Measurements from ENCODE around the gene UNC80.
"Not testable (repeated sequence)": the region's sequence is repeated elsewhere in the genome, so short reads cannot be mapped to it uniquely, and the experiment has no call there.

Gene UNC80

GRCh38 chr2:209790066-209790728, 18.6 kb downstream of the UNC80 start:
- no peaks in the 10 kb centered on the region for H3K36me3 ChIP-seq (ENCODE audit: insufficient read depth)
- 0 out of 2 replicates have a peak overlapping the region, but pooled peaks have one; percentile 18 for H2AFZ ChIP-seq (ENCODE audit: low read depth)
- H4K20me1 ChIP-seq (ENCODE audit: insufficient read depth), result no peaks in the 10 kb centered on the region
- no peaks in the 10 kb centered on the region for H3K79me2 ChIP-seq (ENCODE audit: insufficient read depth, low read depth)
- no peak overlapping the region for H3K27ac ChIP-seq
- H3K27me3 ChIP-seq (ENCODE audit: insufficient read depth, low read depth), result no peaks in the 10 kb centered on the region
- H3K4me1 ChIP-seq (ENCODE audit: low read depth, poor library complexity, severe bottlenecking), result peaks cover 4% of the 10 kb centered on the region
- no peak for TF ChIP-seq CTCF (conservative IDR thresholded peaks at IDR 0.05; ENCODE audit: low read depth, low read length)
- no peak overlapping the region for H3K9ac ChIP-seq
- H3K4me3 ChIP-seq (IDR thresholded peaks at IDR 0.05; ENCODE audit: insufficient read depth, low read depth, low read length), result no peak overlapping the region
- H3K4me2 ChIP-seq, result peak overlapping the region; percentile 11

- no peak for TF ChIP-seq CTCF (conservative IDR thresholded peaks at IDR 0.05; ENCODE audit: low read depth, low read length)
- Histone ChIP-seq H3K79me2 (ENCODE audit: insufficient read depth, low read depth) (no peaks in the 10 kb centered on the region), H3K4me1 (ENCODE audit: low read depth, poor library complexity, severe bottlenecking) (peaks cover 4% of the 10 kb centered on the region), H3K9ac (no peak overlapping the region), H4K20me1 (ENCODE audit: insufficient read depth) (no peaks in the 10 kb centered on the region), H2AFZ (ENCODE audit: low read depth) (no peak overlapping the region), H3K4me2 (no peak overlapping the region), H3K36me3 (ENCODE audit: insufficient read depth) (no peaks in the 10 kb centered on the region), H3K4me3 (IDR thresholded peaks at IDR 0.05; ENCODE audit: insufficient read depth, low read depth, low read length) (no peak overlapping the region), H3K27ac (no peak overlapping the region), H3K27me3 (ENCODE audit: insufficient read depth, low read depth) (no peaks in the 10 kb centered on the region)
Observed at GRCh38 chr2:209791151-209791550, 19.5 kb downstream of the UNC80 start.

GRCh38 chr2:209795425-209795824, 23.8 kb downstream of the UNC80 start:
- not testable (repeated sequence) for H3K4me3 ChIP-seq (IDR thresholded peaks at IDR 0.05; ENCODE audit: insufficient read depth, low read depth, low read length); H2AFZ ChIP-seq (ENCODE audit: low read depth); H4K20me1 ChIP-seq (ENCODE audit: insufficient read depth); H3K27me3 ChIP-seq (ENCODE audit: insufficient read depth, low read depth); H3K4me1 ChIP-seq (ENCODE audit: low read depth, poor library complexity, severe bottlenecking); H3K79me2 ChIP-seq (ENCODE audit: insufficient read depth, low read depth); H3K4me2 ChIP-seq; H3K27ac ChIP-seq; H3K9ac ChIP-seq; H3K36me3 ChIP-seq (ENCODE audit: insufficient read depth)

GRCh38 chr2:209805351-209805750, 33.7 kb downstream of the UNC80 start:
- no peaks in the 10 kb centered on the region for H4K20me1 ChIP-seq (ENCODE audit: insufficient read depth)
- no peaks in the 10 kb centered on the region for H3K27me3 ChIP-seq (ENCODE audit: insufficient read depth, low read depth)
- H3K9ac ChIP-seq, result no peak overlapping the region
- no peaks in the 10 kb centered on the region for H3K36me3 ChIP-seq (ENCODE audit: insufficient read depth)
- no peak for TF ChIP-seq CTCF (conservative IDR thresholded peaks at IDR 0.05; ENCODE audit: low read depth, low read length)
- H3K27ac ChIP-seq, result no peak overlapping the region
- H3K4me3 ChIP-seq (IDR thresholded peaks at IDR 0.05; ENCODE audit: insufficient read depth, low read depth, low read length), result no peak overlapping the region
- no peak overlapping the region for H2AFZ ChIP-seq (ENCODE audit: low read depth)
- H3K79me2 ChIP-seq (ENCODE audit: insufficient read depth, low read depth), result no peaks in the 10 kb centered on the region
- H3K4me1 ChIP-seq (ENCODE audit: low read depth, poor library complexity, severe bottlenecking), result no peaks in the 10 kb centered on the region
- no peak overlapping the region for H3K4me2 ChIP-seq

- Histone ChIP-seq H3K9ac (no peak overlapping the region), H3K36me3 (ENCODE audit: insufficient read depth) (no peaks in the 10 kb centered on the region), H3K4me1 (ENCODE audit: low read depth, poor library complexity, severe bottlenecking) (no peaks in the 10 kb centered on the region), H4K20me1 (ENCODE audit: insufficient read depth) (no peaks in the 10 kb centered on the region), H3K4me3 (IDR thresholded peaks at IDR 0.05; ENCODE audit: insufficient read depth, low read depth, low read length) (no peak overlapping the region), H3K4me2 (no peak overlapping the region), H2AFZ (ENCODE audit: low read depth) (no peak overlapping the region), H3K27me3 (ENCODE audit: insufficient read depth, low read depth) (no peaks in the 10 kb centered on the region), H3K27ac (no peak overlapping the region), H3K79me2 (ENCODE audit: insufficient read depth, low read depth) (no peaks in the 10 kb centered on the region)
- no peak for TF ChIP-seq CTCF (conservative IDR thresholded peaks at IDR 0.05; ENCODE audit: low read depth, low read length)
Observed at GRCh38 chr2:209806318-209806717, 34.7 kb downstream of the UNC80 start.
